PC-9 (cell line): ENCODE results near the gene MFAP3.

Experiments used
- CTCF ChIP-seq: fragments of 200-600 bp; sonication (generic); conservative IDR thresholded peaks from 2 replicates; pipeline ENCODE4 v1.6.1; 2017; ENCODE audit warnings: mixed run types, antibody characterized with exemption, mild to moderate bottlenecking, moderate library complexity
- EZH2 ChIP-seq: fragments of 200-600 bp; sonication (generic); IDR thresholded peaks from 2 replicates; pipeline ENCODE4 v1.8.0; 2017; ENCODE audit warnings: antibody characterized with exemption, low read depth

- TF ChIP-seq CTCF (no peak), EZH2 (no peak)
Measured at GRCh38 chr5:154087260-154087659, 48.5 kb downstream of the MFAP3 start.
